ENCODE results near the gene NCAPD3. TPM values are rescaled to one million over a fixed set of nuclear protein-coding genes. Genes with fewer than 3 reads are reported as not detected.

The NCAPD3 gene
- total and polyA plus RNA-seq, 9 of the 15 experiments (the other 6 are each of a cell fraction or from before 2014, with no cell fraction given): 23.6 to 80.6 (median 58.6) TPM

DNA sequence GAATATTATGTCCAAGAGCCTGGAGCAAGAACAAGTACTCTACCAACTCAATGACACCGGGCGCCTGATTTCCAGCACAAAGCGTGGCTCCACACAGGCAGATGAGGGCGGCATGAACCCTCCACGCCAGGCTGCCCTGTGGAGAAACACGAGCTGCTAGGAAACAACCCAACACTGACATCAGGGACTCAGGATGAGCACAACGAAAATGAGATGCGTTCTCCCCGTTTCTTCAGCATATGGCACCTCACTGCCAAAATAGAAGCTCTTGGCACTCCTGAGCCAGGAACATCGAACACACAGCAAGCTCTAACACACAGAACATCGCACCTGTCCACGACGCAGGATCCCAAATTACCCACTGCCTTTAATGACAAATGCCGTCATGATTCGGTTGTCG is 68.3 kb downstream of the NCAPD3 start:
- POLR2A ChIA-PET: interaction anchor here (0.8 kb wide), 1 partner anchor 10 kb away, joined by 6 read pairs; no protein-coding TSS in a partner anchor
- in situ Hi-C loops (cut with MboI) (no loop called here), intact Hi-C loops (cut with micrococcal nuclease) (no loop called here)
- TF ChIP-seq, protein P1, sequence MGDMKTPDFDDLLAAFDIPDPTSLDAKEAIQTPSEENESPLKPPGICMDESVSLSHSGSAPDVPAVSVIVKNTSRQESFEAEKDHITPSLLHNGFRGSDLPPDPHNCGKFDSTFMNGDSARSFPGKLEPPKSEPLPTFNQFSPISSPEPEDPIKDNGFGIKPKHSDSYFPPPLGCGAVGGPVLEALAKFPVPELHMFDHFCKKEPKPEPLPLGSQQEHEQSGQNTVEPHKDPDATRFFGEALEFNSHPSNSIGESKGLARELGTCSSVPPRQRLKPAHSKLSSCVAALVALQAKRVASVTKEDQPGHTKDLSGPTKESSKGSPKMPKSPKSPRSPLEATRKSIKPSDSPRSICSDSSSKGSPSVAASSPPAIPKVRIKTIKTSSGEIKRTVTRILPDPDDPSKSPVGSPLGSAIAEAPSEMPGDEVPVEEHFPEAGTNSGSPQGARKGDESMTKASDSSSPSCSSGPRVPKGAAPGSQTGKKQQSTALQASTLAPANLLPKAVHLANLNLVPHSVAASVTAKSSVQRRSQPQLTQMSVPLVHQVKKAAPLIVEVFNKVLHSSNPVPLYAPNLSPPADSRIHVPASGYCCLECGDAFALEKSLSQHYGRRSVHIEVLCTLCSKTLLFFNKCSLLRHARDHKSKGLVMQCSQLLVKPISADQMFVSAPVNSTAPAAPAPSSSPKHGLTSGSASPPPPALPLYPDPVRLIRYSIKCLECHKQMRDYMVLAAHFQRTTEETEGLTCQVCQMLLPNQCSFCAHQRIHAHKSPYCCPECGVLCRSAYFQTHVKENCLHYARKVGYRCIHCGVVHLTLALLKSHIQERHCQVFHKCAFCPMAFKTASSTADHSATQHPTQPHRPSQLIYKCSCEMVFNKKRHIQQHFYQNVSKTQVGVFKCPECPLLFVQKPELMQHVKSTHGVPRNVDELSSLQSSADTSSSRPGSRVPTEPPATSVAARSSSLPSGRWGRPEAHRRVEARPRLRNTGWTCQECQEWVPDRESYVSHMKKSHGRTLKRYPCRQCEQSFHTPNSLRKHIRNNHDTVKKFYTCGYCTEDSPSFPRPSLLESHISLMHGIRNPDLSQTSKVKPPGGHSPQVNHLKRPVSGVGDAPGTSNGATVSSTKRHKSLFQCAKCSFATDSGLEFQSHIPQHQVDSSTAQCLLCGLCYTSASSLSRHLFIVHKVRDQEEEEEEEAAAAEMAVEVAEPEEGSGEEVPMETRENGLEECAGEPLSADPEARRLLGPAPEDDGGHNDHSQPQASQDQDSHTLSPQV (IDR thresholded peaks at IDR 0.05): no peak
- no peak for TF ChIP-seq ZNF717 (CRISPR knock-in tag; IDR thresholded peaks at IDR 0.05)
- no peak for TF ChIP-seq SMC3 (conservative IDR thresholded peaks at IDR 0.05; ENCODE audit: insufficient read depth, low read depth, low read length)
- TF ChIP-seq, protein P2, sequence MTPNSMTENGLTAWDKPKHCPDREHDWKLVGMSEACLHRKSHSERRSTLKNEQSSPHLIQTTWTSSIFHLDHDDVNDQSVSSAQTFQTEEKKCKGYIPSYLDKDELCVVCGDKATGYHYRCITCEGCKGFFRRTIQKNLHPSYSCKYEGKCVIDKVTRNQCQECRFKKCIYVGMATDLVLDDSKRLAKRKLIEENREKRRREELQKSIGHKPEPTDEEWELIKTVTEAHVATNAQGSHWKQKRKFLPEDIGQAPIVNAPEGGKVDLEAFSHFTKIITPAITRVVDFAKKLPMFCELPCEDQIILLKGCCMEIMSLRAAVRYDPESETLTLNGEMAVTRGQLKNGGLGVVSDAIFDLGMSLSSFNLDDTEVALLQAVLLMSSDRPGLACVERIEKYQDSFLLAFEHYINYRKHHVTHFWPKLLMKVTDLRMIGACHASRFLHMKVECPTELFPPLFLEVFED (CRISPR knock-in tag; conservative IDR thresholded peaks at IDR 0.05): no peak
- no peak for TF ChIP-seq TRIM24 (IDR thresholded peaks at IDR 0.05)
- TF ChIP-seq POU5F1 (IDR thresholded peaks at IDR 0.05; ENCODE audit: borderline replicate concordance, low read depth, low read length, partially characterized antibody): no peak
- TF ChIP-seq USF1 (CRISPR knock-in tag; IDR thresholded peaks at IDR 0.05): no peak
- no peak for TF ChIP-seq SP2 (IDR thresholded peaks at IDR 0.05; ENCODE audit: extremely low read depth, low read depth, low read length, poor library complexity, severe bottlenecking)
- TF ChIP-seq C11orf30 (IDR thresholded peaks at IDR 0.05; ENCODE audit: low read depth): no peak
- TF ChIP-seq BCOR (IDR thresholded peaks at IDR 0.05): no peak
- TF ChIP-seq, protein P3, sequence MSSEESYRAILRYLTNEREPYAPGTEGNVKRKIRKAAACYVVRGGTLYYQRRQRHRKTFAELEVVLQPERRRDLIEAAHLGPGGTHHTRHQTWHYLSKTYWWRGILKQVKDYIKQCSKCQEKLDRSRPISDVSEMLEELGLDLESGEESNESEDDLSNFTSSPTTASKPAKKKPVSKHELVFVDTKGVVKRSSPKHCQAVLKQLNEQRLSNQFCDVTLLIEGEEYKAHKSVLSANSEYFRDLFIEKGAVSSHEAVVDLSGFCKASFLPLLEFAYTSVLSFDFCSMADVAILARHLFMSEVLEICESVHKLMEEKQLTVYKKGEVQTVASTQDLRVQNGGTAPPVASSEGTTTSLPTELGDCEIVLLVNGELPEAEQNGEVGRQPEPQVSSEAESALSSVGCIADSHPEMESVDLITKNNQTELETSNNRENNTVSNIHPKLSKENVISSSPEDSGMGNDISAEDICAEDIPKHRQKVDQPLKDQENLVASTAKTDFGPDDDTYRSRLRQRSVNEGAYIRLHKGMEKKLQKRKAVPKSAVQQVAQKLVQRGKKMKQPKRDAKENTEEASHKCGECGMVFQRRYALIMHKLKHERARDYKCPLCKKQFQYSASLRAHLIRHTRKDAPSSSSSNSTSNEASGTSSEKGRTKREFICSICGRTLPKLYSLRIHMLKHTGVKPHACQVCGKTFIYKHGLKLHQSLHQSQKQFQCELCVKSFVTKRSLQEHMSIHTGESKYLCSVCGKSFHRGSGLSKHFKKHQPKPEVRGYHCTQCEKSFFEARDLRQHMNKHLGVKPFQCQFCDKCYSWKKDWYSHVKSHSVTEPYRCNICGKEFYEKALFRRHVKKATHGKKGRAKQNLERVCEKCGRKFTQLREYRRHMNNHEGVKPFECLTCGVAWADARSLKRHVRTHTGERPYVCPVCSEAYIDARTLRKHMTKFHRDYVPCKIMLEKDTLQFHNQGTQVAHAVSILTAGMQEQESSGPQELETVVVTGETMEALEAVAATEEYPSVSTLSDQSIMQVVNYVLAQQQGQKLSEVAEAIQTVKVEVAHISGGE (CRISPR knock-in tag; IDR thresholded peaks at IDR 0.05): no peak
- TF ChIP-seq ZNF124 (CRISPR knock-in tag; IDR thresholded peaks at IDR 0.05): no peak
- no peak for TF ChIP-seq KAT8 (IDR thresholded peaks at IDR 0.05; ENCODE audit: low read depth)

More for the DNA sequence above, 68.3 kb downstream of the NCAPD3 start:
- H3K9me3 ChIP-seq (replicated peaks; ENCODE audit: control insufficient read depth, insufficient read depth, low read depth, low read length): no peaks in the 10 kb centered on the region
- WGBS (ENCODE audit: insufficient coverage, low coverage, missing lambda C conversion rate): 96% methylated on average over 15 of the region's 16 CpGs
- H3K4me3 ChIP-seq: no peak overlapping the region
- no peaks in the 10 kb centered on the region for H3K4me1 ChIP-seq (replicated peaks in 1 of 2; ENCODE audit: control insufficient read depth in 2 of 2, insufficient read depth in 2 of 2, low read length in 2 of 2)
- H3K27ac ChIP-seq (ENCODE audit: extremely low read depth, low read depth, low read length): no peak overlapping the region
- CTCF ChIA-PET (ENCODE audit: low intra/inter-chr PET ratio): no interaction called here
- H3K27me3 ChIP-seq (ENCODE audit: control insufficient read depth in 2 of 2, insufficient read depth in 2 of 2, low read length in 2 of 2): no peaks in the 10 kb centered on the region
- no TSS peak for BruUV-seq (replicated peaks)
- H3K9me1 ChIP-seq (ENCODE audit: control insufficient read depth, insufficient read depth, low read length): no peaks in the 10 kb centered on the region
- H2AFZ ChIP-seq (ENCODE audit: low read depth, low read length): no peak overlapping the region
- no peak for ATAC-seq
- H3K36me3 ChIP-seq (ENCODE audit: control insufficient read depth, insufficient read depth, low read length): peaks cover 97% of the 10 kb centered on the region
- H3K4me2 ChIP-seq (ENCODE audit: insufficient read depth, low read length): no peak overlapping the region
- H4K20me1 ChIP-seq (replicated peaks; ENCODE audit: control insufficient read depth, insufficient read depth, low read length): 0 out of 2 replicates have a peak, but pooled peaks cover 3% of the 10 kb centered on the region
- H3K9ac ChIP-seq (ENCODE audit: insufficient read depth in 1 of 2, low read depth in 2 of 2, low read length in 2 of 2): no peak overlapping the region
- H3K79me2 ChIP-seq (ENCODE audit: control insufficient read depth, insufficient read depth, low read length): no peaks in the 10 kb centered on the region
- no peak for FAIRE-seq
- DNase-seq (ENCODE audit: extremely low read depth in 1 of 4, low spot score in 3 of 4): no peak
